ENCODE data around the gene KIAA0513. TPM values are rescaled to one million over a fixed set of nuclear protein-coding genes. Genes with fewer than 3 reads are reported as not detected.

KIAA0513 gene
- total and polyA plus RNA-seq, 2 of the 13 experiments (the other 11 are each of a cell fraction or from before 2014, with no cell fraction given): 1.8 TPM

DNA sequence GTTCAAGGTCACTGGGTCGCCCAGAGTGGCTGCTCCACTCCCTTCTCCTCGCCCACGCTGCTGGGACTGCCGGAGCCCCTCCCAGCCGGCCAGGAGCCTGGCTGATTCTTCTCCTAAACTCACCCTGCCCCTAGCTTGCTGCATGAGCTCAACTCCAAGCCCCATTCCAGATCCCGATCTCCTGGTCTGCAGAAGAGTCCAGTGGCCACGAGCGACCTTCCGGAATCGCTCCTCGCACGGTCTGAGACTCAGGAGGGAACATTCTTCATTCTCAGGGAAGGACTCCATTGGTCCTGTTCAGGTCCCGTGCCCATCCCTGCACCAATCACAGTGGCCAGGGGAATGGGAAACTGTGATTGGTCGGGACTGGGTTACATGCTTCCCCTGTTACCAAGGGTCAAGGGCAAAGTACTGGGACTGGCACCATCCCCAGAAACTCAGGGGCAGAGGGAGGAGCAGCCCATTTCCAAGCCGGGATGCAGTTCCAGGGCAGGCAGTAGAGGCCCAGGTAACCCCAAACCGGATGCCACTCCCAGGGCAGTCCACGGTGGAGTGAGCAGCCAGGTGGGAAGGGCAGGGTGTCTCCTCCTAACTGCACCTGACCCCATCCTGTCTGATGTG, 109.2 kb downstream of the KIAA0513 start (continued):
- TF ChIP-seq ZNF136 (CRISPR knock-in tag; IDR thresholded peaks at IDR 0.05; ENCODE audit: low read depth): no peak
- no peak; a peak in 2 of 4 replicates for TF ChIP-seq KLF16 (CRISPR knock-in tag; IDR thresholded peaks at IDR 0.05)
- no peak for TF ChIP-seq FOXP4 (CRISPR knock-in tag; IDR thresholded peaks at IDR 0.05)
- peak; percentile 95 for TF ChIP-seq ZNF605 (CRISPR knock-in tag; IDR thresholded peaks at IDR 0.05)
- TF ChIP-seq, protein P1, sequence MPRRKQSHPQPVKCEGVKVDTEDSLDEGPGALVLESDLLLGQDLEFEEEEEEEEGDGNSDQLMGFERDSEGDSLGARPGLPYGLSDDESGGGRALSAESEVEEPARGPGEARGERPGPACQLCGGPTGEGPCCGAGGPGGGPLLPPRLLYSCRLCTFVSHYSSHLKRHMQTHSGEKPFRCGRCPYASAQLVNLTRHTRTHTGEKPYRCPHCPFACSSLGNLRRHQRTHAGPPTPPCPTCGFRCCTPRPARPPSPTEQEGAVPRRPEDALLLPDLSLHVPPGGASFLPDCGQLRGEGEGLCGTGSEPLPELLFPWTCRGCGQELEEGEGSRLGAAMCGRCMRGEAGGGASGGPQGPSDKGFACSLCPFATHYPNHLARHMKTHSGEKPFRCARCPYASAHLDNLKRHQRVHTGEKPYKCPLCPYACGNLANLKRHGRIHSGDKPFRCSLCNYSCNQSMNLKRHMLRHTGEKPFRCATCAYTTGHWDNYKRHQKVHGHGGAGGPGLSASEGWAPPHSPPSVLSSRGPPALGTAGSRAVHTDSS (CRISPR knock-in tag; conservative IDR thresholded peaks at IDR 0.05): no peak
- TF ChIP-seq ZNF704 (CRISPR knock-in tag; IDR thresholded peaks at IDR 0.05; ENCODE audit: borderline replicate concordance): no peak
- TF ChIP-seq JDP2 (CRISPR knock-in tag; IDR thresholded peaks at IDR 0.05; ENCODE audit: borderline replicate concordance): no peak
- 0 out of 2 replicates have a peak, but pooled peaks have one; percentile 18 for TF ChIP-seq ZNF563 (CRISPR knock-in tag; IDR thresholded peaks at IDR 0.05)
- TF ChIP-seq MXD1 (CRISPR knock-in tag; IDR thresholded peaks at IDR 0.05): no peak; the same call in 1 of the 2 replicates
- TF ChIP-seq, protein P2, sequence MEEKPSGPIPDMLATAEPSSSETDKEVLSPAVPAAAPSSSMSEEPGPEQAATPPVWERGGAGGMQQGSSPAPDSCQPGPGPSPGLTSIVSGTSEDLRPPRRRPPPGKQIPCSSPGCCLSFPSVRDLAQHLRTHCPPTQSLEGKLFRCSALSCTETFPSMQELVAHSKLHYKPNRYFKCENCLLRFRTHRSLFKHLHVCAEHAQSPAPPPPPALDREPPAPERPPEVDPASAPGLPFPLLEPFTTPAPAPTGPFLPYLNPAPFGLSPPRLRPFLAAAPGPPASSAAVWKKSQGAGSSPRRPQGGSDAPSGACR (CRISPR knock-in tag; IDR thresholded peaks at IDR 0.05): no peak; the same call in 1 of the 2 replicates
- TF ChIP-seq EEA1 (CRISPR knock-in tag; IDR thresholded peaks at IDR 0.05; ENCODE audit: borderline replicate concordance): no peak
- peak; percentile 15; the same call in 1 of the 2 replicates for TF ChIP-seq ZFP36L2 (CRISPR knock-in tag; IDR thresholded peaks at IDR 0.05)
- TF ChIP-seq ZNF451 (CRISPR knock-in tag; IDR thresholded peaks at IDR 0.05): no peak; the same call in none of the 2 replicates
- peak; percentile 53; the same call in 1 of the 2 replicates for TF ChIP-seq RFX1 (IDR thresholded peaks at IDR 0.05)
- TF ChIP-seq SIX4 (CRISPR knock-in tag; IDR thresholded peaks at IDR 0.05): no peak
- peak; percentile 77; the same call in 1 of the 2 replicates for TF ChIP-seq ZNF766 (CRISPR knock-in tag; IDR thresholded peaks at IDR 0.05; ENCODE audit: borderline replicate concordance)
- TF ChIP-seq ZBTB38 (CRISPR knock-in tag; IDR thresholded peaks at IDR 0.05): no peak
- peak; percentile 81; the same call in 1 of the 2 replicates for TF ChIP-seq ZMYM2 (CRISPR knock-in tag; IDR thresholded peaks at IDR 0.05)
- TF ChIP-seq ZNF280D (CRISPR knock-in tag; IDR thresholded peaks at IDR 0.05): peak; percentile 97
- no peak; the same call in 1 of the 2 replicates for TF ChIP-seq NCOA2 (CRISPR knock-in tag; IDR thresholded peaks at IDR 0.05)
- TF ChIP-seq ZMYM4 (CRISPR knock-in tag; IDR thresholded peaks at IDR 0.05): peak; percentile 77; the same call in 1 of the 2 replicates

All from HepG2 (cell line).